GM23338 (cell line): ENCODE measurements around the gene ISOC2. TPM values are rescaled to one million over a fixed set of nuclear protein-coding genes. Genes with fewer than 3 reads are reported as not detected.

Source experiments
- ZNF462 ChIP-seq: fragments of 250-450 bp; sonication (Bioruptor Pico); IDR thresholded peaks from 2 replicates; pipeline ENCODE4 v1.5.0; 2020; ENCODE audit warnings: mild to moderate bottlenecking, moderate library complexity
- polyA plus RNA-seq: library from polyadenylated mRNA; unstranded; fragments of >200 nt; fragmentation: Nextera tagmentation; extraction: Ambion mirVana; gene quantifications from 2 replicates; pipeline ENCODE4 v1.2.1, GENCODE V29; 2016
- total RNA-seq: library from RNA; depleted of rRNA; stranded (reverse); fragments of >200 nt; shearing (Covaris generic); gene quantifications from 2 replicates; pipeline ENCODE4 v1.2.3, GENCODE V29; 2014; rRNA removed

ISOC2 gene
- total and polyA plus RNA-seq, 2 experiments from 2014 or later: 62.6 to 85.2 TPM

DNA sequence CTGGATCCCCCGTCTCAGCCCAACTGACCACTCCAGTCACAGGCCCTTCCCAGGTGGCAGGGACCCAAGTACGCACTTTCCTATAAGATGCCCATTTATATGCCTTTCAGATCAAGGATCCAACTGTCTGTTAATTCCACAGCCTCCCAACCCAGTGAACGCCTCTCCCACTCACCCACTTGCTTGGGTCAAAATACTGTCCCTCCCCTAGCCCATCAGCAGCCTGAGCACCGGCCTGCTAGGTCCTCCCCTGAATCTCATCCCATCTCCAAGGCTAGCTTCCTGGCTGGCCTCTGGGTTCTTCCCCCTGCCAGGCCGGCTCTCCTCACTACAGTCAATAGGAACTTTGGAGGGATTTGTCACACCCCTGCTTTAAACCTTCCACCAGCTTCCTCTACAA lies 55.8 kb downstream of the ISOC2 start (continued):
- TF ChIP-seq ZNF462 (CRISPR knock-in tag): no peak

Other genes starting within 250 kb of the ISOC2 start
- 2.9 and 3.2 TPM in 2 replicates for gene TMEM86B, start 232.9 kb downstream of the ISOC2 start, total RNA-seq
- gene TMEM86B, start 232.9 kb downstream of the ISOC2 start, polyA plus RNA-seq: 1.1 and 1.7 TPM in 2 replicates
- gene PPP6R1, start 202.6 kb downstream of the ISOC2 start, total RNA-seq: 62.5 and 70.8 TPM in 2 replicates
- gene PPP6R1, start 202.6 kb downstream of the ISOC2 start, polyA plus RNA-seq: 22.2 and 24.9 TPM in 2 replicates
- gene HSPBP1, start 181.5 kb downstream of the ISOC2 start, total RNA-seq: 91.0 and 91.1 TPM in 2 replicates
- 81.9 and 83.6 TPM in 2 replicates for gene HSPBP1, start 181.5 kb downstream of the ISOC2 start, polyA plus RNA-seq
- 11.3 and 17.2 TPM in 2 replicates for gene BRSK1, start 177.6 kb downstream of the ISOC2 start, total RNA-seq
- 2.3 and 3.4 TPM in 2 replicates for gene BRSK1, start 177.6 kb downstream of the ISOC2 start, polyA plus RNA-seq
- not detected in 2 replicates for gene TMEM150B, start 136.3 kb downstream of the ISOC2 start, total RNA-seq
- 0.29 and 0.40 TPM in 2 replicates for gene TMEM150B, start 136.3 kb downstream of the ISOC2 start, polyA plus RNA-seq
- gene KMT5C, start 121.8 kb downstream of the ISOC2 start, total RNA-seq: 34.3 and 43.2 TPM in 2 replicates
- gene KMT5C, start 121.8 kb downstream of the ISOC2 start, polyA plus RNA-seq: 12.9 and 14.2 TPM in 2 replicates
- 2.7 and 2.9 TPM in 2 replicates for gene COX6B2, start 106.9 kb downstream of the ISOC2 start, total RNA-seq
- 5.3 and 5.7 TPM in 2 replicates for gene COX6B2, start 106.9 kb downstream of the ISOC2 start, polyA plus RNA-seq
- gene GARIN5B, start 98.4 kb downstream of the ISOC2 start, total RNA-seq: not detected in 2 replicates
- gene GARIN5B, start 98.4 kb downstream of the ISOC2 start, polyA plus RNA-seq: not detected in 2 replicates
- 1.1 and 2.2 TPM in 2 replicates for gene IL11, start 91.2 kb downstream of the ISOC2 start, total RNA-seq
- 0.58 and 1.7 TPM in 2 replicates for gene IL11, start 91.2 kb downstream of the ISOC2 start, polyA plus RNA-seq
- not detected in 2 replicates for gene TMEM190, start 84.8 kb downstream of the ISOC2 start, total RNA-seq
- gene TMEM190, start 84.8 kb downstream of the ISOC2 start, polyA plus RNA-seq: 4.2 and 4.8 TPM in 2 replicates
- gene TMEM238, start 77.3 kb downstream of the ISOC2 start, total RNA-seq: 4.1 and 7.5 TPM in 2 replicates
- gene TMEM238, start 77.3 kb downstream of the ISOC2 start, polyA plus RNA-seq: 0.55 and 0.59 TPM in 2 replicates
- gene RPL28, start 75.7 kb downstream of the ISOC2 start, total RNA-seq: 463 and 737 TPM in 2 replicates
- 1,528 and 1,802 TPM in 2 replicates for gene RPL28, start 75.7 kb downstream of the ISOC2 start, polyA plus RNA-seq
- gene UBE2S, start 53.9 kb downstream of the ISOC2 start, total RNA-seq: 363 and 469 TPM in 2 replicates
- 523 and 533 TPM in 2 replicates for gene UBE2S, start 53.9 kb downstream of the ISOC2 start, polyA plus RNA-seq
- 1.4 and 1.6 TPM in 2 replicates for gene SHISA7, start 18.3 kb downstream of the ISOC2 start, total RNA-seq
- gene SHISA7, start 18.3 kb downstream of the ISOC2 start, polyA plus RNA-seq: 0.32 and 0.37 TPM in 2 replicates
- gene C19orf85, start 3.1 kb upstream of the ISOC2 start, total RNA-seq: 0.85 and 1.7 TPM in 2 replicates
- gene C19orf85, start 3.1 kb upstream of the ISOC2 start, polyA plus RNA-seq: 2.1 and 3.4 TPM in 2 replicates
- gene ZNF628, start 15.0 kb upstream of the ISOC2 start, total RNA-seq: 10.7 and 12.7 TPM in 2 replicates
- gene ZNF628, start 15.0 kb upstream of the ISOC2 start, polyA plus RNA-seq: 3.9 and 4.9 TPM in 2 replicates
- gene NAT14, start 23.5 kb upstream of the ISOC2 start, total RNA-seq: 25.4 and 27.8 TPM in 2 replicates
- 39.6 and 45.5 TPM in 2 replicates for gene NAT14, start 23.5 kb upstream of the ISOC2 start, polyA plus RNA-seq
- 0.69 and 1.2 TPM in 2 replicates for gene SSC5D, start 26.8 kb upstream of the ISOC2 start, total RNA-seq
- gene SSC5D, start 26.8 kb upstream of the ISOC2 start, polyA plus RNA-seq: 0.14 and 0.23 TPM in 2 replicates
- 2.0 and 3.5 TPM in 2 replicates for gene SBK2, start 75.5 kb upstream of the ISOC2 start, total RNA-seq
- 0.82 and 1.1 TPM in 2 replicates for gene SBK2, start 75.5 kb upstream of the ISOC2 start, polyA plus RNA-seq
- gene SBK3, start 83.9 kb upstream of the ISOC2 start, total RNA-seq: 0.23 and 0.94 TPM in 2 replicates
- 0.27 and 0.80 TPM in 2 replicates for gene SBK3, start 83.9 kb upstream of the ISOC2 start, polyA plus RNA-seq
- 8.4 and 12.2 TPM in 2 replicates for gene ZNF579, start 119.2 kb upstream of the ISOC2 start, total RNA-seq
- gene ZNF579, start 119.2 kb upstream of the ISOC2 start, polyA plus RNA-seq: 7.3 and 8.6 TPM in 2 replicates
- 10.1 and 12.6 TPM in 2 replicates for gene FIZ1, start 137.9 kb upstream of the ISOC2 start, total RNA-seq
- 5.3 and 5.4 TPM in 2 replicates for gene FIZ1, start 137.9 kb upstream of the ISOC2 start, polyA plus RNA-seq
- gene ZNF524, start 138.6 kb upstream of the ISOC2 start, total RNA-seq: 8.3 and 16.5 TPM in 2 replicates
- gene ZNF524, start 138.6 kb upstream of the ISOC2 start, polyA plus RNA-seq: 5.7 and 6.0 TPM in 2 replicates
- 10.3 and 12.1 TPM in 2 replicates for gene ZNF865, start 144.0 kb upstream of the ISOC2 start, total RNA-seq
- gene ZNF865, start 144.0 kb upstream of the ISOC2 start, polyA plus RNA-seq: 2.2 and 2.4 TPM in 2 replicates
- 5.6 and 6.7 TPM in 2 replicates for gene ZNF784, start 162.9 kb upstream of the ISOC2 start, total RNA-seq
- 1.5 and 1.6 TPM in 2 replicates for gene ZNF784, start 162.9 kb upstream of the ISOC2 start, polyA plus RNA-seq
- 10.9 and 18.7 TPM in 2 replicates for gene ZNF580, start 179.4 kb upstream of the ISOC2 start, total RNA-seq
- gene ZNF580, start 179.4 kb upstream of the ISOC2 start, polyA plus RNA-seq: 23.6 and 23.9 TPM in 2 replicates
- 67.2 and 87.6 TPM in 2 replicates for gene ZNF581, start 182.0 kb upstream of the ISOC2 start, total RNA-seq
- gene ZNF581, start 182.0 kb upstream of the ISOC2 start, polyA plus RNA-seq: 48.5 and 50.7 TPM in 2 replicates
- 8.2 and 12.0 TPM in 2 replicates for gene CCDC106, start 186.6 kb upstream of the ISOC2 start, total RNA-seq
- gene CCDC106, start 186.6 kb upstream of the ISOC2 start, polyA plus RNA-seq: 17.6 and 19.9 TPM in 2 replicates
- 233 and 234 TPM in 2 replicates for gene U2AF2, start 193.4 kb upstream of the ISOC2 start, total RNA-seq
- gene U2AF2, start 193.4 kb upstream of the ISOC2 start, polyA plus RNA-seq: 73.1 and 75.2 TPM in 2 replicates
- 208 and 223 TPM in 2 replicates for gene EPN1, start 213.6 kb upstream of the ISOC2 start, total RNA-seq
- 47.1 and 48.9 TPM in 2 replicates for gene EPN1, start 213.6 kb upstream of the ISOC2 start, polyA plus RNA-seq